GM12875 (cell line): Measurements from ENCODE around the gene ZNF827.

ENCODE experiments used
- H3K4me3 ChIP-seq: one replicate; pipeline ENCODE4 v1.5.1; 2011; ENCODE audit warnings: low read depth, low read length, control low read depth
- TF ChIP-seq, protein P1 (sequence below): IDR thresholded peaks from 2 replicates; pipeline ENCODE4 v1.5.1; 2011; ENCODE audit warnings: low read depth, mild to moderate bottlenecking, control low read depth, inconsistent platforms, low read length, moderate library complexity, borderline replicate concordance; ENCODE audit not compliant: insufficient read depth

The ZNF827 gene

GRCh38 chr4:145766273-145766672 lies 172.3 kb downstream of the ZNF827 start:
- TF ChIP-seq, protein P1, sequence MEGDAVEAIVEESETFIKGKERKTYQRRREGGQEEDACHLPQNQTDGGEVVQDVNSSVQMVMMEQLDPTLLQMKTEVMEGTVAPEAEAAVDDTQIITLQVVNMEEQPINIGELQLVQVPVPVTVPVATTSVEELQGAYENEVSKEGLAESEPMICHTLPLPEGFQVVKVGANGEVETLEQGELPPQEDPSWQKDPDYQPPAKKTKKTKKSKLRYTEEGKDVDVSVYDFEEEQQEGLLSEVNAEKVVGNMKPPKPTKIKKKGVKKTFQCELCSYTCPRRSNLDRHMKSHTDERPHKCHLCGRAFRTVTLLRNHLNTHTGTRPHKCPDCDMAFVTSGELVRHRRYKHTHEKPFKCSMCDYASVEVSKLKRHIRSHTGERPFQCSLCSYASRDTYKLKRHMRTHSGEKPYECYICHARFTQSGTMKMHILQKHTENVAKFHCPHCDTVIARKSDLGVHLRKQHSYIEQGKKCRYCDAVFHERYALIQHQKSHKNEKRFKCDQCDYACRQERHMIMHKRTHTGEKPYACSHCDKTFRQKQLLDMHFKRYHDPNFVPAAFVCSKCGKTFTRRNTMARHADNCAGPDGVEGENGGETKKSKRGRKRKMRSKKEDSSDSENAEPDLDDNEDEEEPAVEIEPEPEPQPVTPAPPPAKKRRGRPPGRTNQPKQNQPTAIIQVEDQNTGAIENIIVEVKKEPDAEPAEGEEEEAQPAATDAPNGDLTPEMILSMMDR: no peak
- H3K4me3 ChIP-seq: no peak overlapping the region

- no peak overlapping the region for H3K4me3 ChIP-seq
- TF ChIP-seq, protein P1: no peak
These were observed 175.2 kb downstream of the ZNF827 start for GRCh38 chr4:145763399-145763798.

DNA sequence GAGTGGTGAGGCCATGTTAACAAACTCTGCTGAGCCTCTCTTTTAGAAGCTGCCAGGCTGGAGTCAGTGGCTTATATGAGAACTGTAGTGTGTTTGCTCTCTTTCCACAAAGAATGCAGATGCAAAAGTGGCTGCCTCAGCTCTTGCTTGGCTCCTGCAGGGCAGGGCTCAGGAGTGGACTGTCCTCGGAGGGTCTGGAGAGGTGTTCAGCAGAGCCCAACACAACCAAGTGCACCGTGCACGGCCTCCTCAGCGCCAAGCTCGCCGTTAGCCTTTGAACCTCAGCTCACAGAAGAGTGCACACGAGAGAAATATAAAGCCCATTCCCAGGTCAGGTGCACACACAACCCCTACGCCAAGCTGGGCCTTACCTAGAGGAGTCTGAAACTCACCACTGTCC lies 175.9 kb downstream of the ZNF827 start:
- no peak overlapping the region for H3K4me3 ChIP-seq
- TF ChIP-seq, protein P1: no peak

DNA sequence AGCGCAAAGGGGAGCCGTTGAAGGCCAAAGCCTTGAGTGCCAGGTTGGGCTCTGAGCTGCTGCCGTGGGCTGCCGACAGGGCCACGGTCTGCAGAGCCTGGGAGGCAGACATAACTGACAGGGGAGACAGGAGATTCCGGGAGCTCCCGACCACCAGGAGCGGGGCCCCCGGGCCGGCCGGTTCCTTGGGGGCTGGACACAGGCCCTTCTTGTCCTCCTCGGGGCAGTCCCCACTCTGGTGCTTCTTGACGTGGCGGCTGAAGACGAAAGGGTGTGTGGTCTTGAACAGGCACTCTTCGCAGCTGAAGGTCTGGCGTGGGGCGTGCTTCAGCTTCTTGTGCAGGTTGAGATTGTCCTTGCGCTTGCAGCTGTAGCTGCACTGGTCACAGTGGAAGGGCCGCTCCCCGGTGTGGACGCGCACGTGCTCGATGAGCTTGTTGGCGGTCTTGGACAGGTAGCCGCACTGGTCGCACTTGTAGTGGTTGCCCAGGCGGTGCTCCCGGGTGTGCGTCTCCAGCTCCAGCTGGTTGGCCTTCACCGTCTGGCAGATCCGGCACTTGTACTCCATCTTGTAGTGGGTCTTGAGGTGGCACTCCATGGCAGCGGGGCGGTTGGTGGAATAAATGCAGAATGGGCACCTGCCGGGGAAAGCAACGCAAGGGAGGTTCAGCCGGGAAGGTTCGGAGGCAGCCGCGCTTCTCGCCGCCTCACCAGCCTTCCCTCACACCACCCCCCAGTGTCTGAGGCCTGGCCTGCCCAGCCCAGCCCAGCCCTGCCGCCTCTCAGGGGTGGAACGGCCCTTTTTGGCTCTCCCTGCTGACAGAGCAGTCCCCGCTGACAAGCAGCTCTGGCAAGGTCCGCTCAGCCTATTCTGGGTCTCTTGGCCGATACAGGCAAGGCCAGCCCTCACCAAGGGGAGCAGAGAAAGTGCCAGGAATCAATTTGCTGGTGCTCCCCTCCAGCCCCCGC lies 177.4 kb downstream of the ZNF827 start:
- no peak overlapping the region for H3K4me3 ChIP-seq
- TF ChIP-seq, protein P1: no peak

GRCh38 chr4:145760176-145760575 lies 178.4 kb downstream of the ZNF827 start:
- H3K4me3 ChIP-seq: no peak overlapping the region
- TF ChIP-seq, protein P1: no peak

GRCh38 chr4:145757188-145757587 lies 181.4 kb downstream of the ZNF827 start:
- TF ChIP-seq, protein P1: no peak

DNA sequence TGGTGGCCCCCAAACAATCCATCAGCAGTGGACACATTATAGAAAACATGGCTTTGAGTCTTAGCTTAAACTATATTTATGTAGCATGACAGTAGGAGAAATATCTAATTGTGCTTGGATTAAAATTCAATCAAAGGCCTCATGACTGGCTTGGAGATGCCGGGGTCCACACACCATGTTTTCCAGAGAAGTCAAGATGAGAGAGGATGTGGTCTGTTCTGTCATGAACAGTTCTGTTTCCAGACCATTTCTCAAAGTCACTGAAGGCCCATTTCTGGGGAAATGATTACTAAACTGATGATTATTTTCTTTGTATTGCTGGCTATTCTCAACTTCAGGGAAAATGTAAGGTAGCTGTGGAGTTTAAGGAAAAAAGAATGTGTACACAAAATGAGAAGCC lies 182.4 kb downstream of the ZNF827 start:
- H3K4me3 ChIP-seq: no peak overlapping the region
- TF ChIP-seq, protein P1: no peak

More at GRCh38 chr4:145757188-145757587, 181.4 kb downstream of the ZNF827 start:
- H3K4me3 ChIP-seq: no peak overlapping the region
